OCI-LY7 (cell line): Measurements from ENCODE around the gene TIFAB. TPM values are rescaled to one million over a fixed set of nuclear protein-coding genes. Genes with fewer than 3 reads are reported as not detected.

Experiments
- BruUV-seq: library from RNA; stranded (reverse); fragments of 400-500 nt; replicated peaks from 2 replicates; lab custom pipeline; 2021; lab: Mats Ljungman, UMichigan
- CTCF ChIA-PET: fragments of 300-600 bp; sonication (Branson Sonifier 250); formaldehyde crosslinking; loops from one replicate; lab custom pipeline; 2022; ENCODE audit warnings: antibody characterized with exemption; ENCODE audit not compliant: unreplicated experiment; lab: Charles Lee
- POLR2A ChIA-PET: fragments of 300-600 bp; sonication (Branson Sonifier 250); formaldehyde crosslinking; loops from one replicate; lab custom pipeline; 2022; ENCODE audit warnings: antibody characterized with exemption; lab: Charles Lee
- DNase-seq: peaks from one replicate; pipeline ENCODE4 v3.0.0-alpha.2; 2015; ENCODE audit warnings: low spot score
- H2AFZ ChIP-seq: fragments of 200-600 bp; sonication (generic), shearing (Covaris generic); 2 replicates; pipeline ENCODE4 v1.6.1; 2014; ENCODE audit warnings: mild to moderate bottlenecking, antibody characterized with exemption, low read length, moderate library complexity
- H3K27ac ChIP-seq: fragments of 200-600 bp; sonication (generic); 2 replicates; pipeline ENCODE4 v1.5.1; 2014; ENCODE audit warnings: mixed run types, low read depth, mild to moderate bottlenecking, moderate library complexity, low read length, inconsistent platforms; ENCODE audit not compliant: poor library complexity, severe bottlenecking
- H3K36me3 ChIP-seq: fragments of 200-600 bp; sonication (generic); 2 replicates; pipeline ENCODE4 v1.6.1; 2014; ENCODE audit warnings: mild to moderate bottlenecking, antibody characterized with exemption, low read length, moderate library complexity, mixed read lengths; ENCODE audit not compliant: insufficient read depth
- H3K4me1 ChIP-seq: fragments of 200-600 bp; sonication (generic); 2 replicates; pipeline ENCODE4 v1.5.1; 2014; ENCODE audit warnings: mild to moderate bottlenecking, low read length; ENCODE audit not compliant: insufficient read depth, poor library complexity, severe bottlenecking
- H3K4me2 ChIP-seq: fragments of 200-600 bp; sonication (generic); 2 replicates; pipeline ENCODE4 v1.6.1; 2014; ENCODE audit warnings: mild to moderate bottlenecking, low read length
- H3K4me3 ChIP-seq: fragments of 200-600 bp; sonication (generic); 2 replicates; pipeline ENCODE4 v1.5.1; 2014; ENCODE audit warnings: mild to moderate bottlenecking, low read depth, low read length; ENCODE audit not compliant: poor library complexity, severe bottlenecking
- H3K79me2 ChIP-seq: fragments of 200-600 bp; sonication (generic); 2 replicates; pipeline ENCODE4 v1.6.1; 2016; ENCODE audit warnings: low read depth, mild to moderate bottlenecking, low read length, moderate library complexity, mixed read lengths; ENCODE audit not compliant: insufficient read depth
- H3K9me2 ChIP-seq: fragments of 200-600 bp; sonication (generic); 2 replicates; pipeline ENCODE4 v1.6.1; 2016; ENCODE audit warnings: mild to moderate bottlenecking, low read length, mixed read lengths; ENCODE audit not compliant: insufficient read depth
- H3K9me3 ChIP-seq: fragments of 200-600 bp; sonication (generic); 2 replicates; pipeline ENCODE4 v1.6.1; 2014; ENCODE audit warnings: mild to moderate bottlenecking, mixed run types, low read length, mixed read lengths
- H4K20me1 ChIP-seq: fragments of 200-600 bp; sonication (generic); 2 replicates; pipeline ENCODE4 v1.6.1; 2014; ENCODE audit warnings: mild to moderate bottlenecking, antibody characterized with exemption, low read length, moderate library complexity, mixed read lengths; ENCODE audit not compliant: insufficient read depth
- CTCF ChIP-seq: fragments of 200-600 bp; sonication (generic); conservative IDR thresholded peaks from 2 replicates; pipeline ENCODE4 v1.5.1; 2014; ENCODE audit warnings: mild to moderate bottlenecking, antibody characterized with exemption, low read length, moderate library complexity, mixed read lengths
- EZH2phosphoT487 ChIP-seq: fragments of 200-600 bp; sonication (generic); IDR thresholded peaks from 2 replicates; pipeline ENCODE4 v1.6.1; 2018; ENCODE audit warnings: low read depth, borderline replicate concordance, mild to moderate bottlenecking, mixed run types, antibody characterized with exemption, low read length, moderate library complexity, mixed read lengths
- intact Hi-C: fragments of 100-400 bp; cut with micrococcal nuclease; formaldehyde crosslinking; loops from one replicate; pipeline ENCODE4 v1.10.0; 2022; ENCODE audit not compliant: unreplicated experiment
- total RNA-seq, 2 experiments: library from RNA; depleted of rRNA in 1 of 2; stranded (reverse); fragments of >200 nt in 1 of 2; shearing (Covaris generic) in 1 of 2; gene quantifications; 2 replicates each; pipeline ENCODE4 v1.2.3, GENCODE V29; 2014 to 2022

Gene TIFAB
- total RNA-seq, 2 experiments from 2014 or later: not detected

- ChIA-PET CTCF (interaction anchor here (0.6 to 0.7 kb wide), 2 partner anchors 108 to 115 kb away, joined by 3 read pairs; no protein-coding TSS in a partner anchor), POLR2A (no interaction called here)
- Histone ChIP-seq H2AFZ (no peak overlapping the region), H3K36me3 (no peaks in the 10 kb centered on the region), H3K27ac (no peak overlapping the region), H3K4me2 (no peak overlapping the region), H3K4me3 (no peak overlapping the region), H3K4me1 (no peaks in the 10 kb centered on the region), H3K79me2 (no peaks in the 10 kb centered on the region), H3K9me3 (no peaks in the 10 kb centered on the region), H4K20me1 (no peaks in the 10 kb centered on the region), H3K9me2 (no peaks in the 10 kb centered on the region)
- no TSS peak for BruUV-seq
- intact Hi-C loops: loop anchor here (1.0 kb wide), 1 partner anchor 95 kb away; no protein-coding TSS in a partner anchor
- TF ChIP-seq EZH2phosphoT487: no peak
- peak; percentile 90 for TF ChIP-seq CTCF
- DNase-seq: peak; percentile 58
Measured at GRCh38 chr5:135457424-135458071, 5.4 kb upstream of the TIFAB start.

DNA sequence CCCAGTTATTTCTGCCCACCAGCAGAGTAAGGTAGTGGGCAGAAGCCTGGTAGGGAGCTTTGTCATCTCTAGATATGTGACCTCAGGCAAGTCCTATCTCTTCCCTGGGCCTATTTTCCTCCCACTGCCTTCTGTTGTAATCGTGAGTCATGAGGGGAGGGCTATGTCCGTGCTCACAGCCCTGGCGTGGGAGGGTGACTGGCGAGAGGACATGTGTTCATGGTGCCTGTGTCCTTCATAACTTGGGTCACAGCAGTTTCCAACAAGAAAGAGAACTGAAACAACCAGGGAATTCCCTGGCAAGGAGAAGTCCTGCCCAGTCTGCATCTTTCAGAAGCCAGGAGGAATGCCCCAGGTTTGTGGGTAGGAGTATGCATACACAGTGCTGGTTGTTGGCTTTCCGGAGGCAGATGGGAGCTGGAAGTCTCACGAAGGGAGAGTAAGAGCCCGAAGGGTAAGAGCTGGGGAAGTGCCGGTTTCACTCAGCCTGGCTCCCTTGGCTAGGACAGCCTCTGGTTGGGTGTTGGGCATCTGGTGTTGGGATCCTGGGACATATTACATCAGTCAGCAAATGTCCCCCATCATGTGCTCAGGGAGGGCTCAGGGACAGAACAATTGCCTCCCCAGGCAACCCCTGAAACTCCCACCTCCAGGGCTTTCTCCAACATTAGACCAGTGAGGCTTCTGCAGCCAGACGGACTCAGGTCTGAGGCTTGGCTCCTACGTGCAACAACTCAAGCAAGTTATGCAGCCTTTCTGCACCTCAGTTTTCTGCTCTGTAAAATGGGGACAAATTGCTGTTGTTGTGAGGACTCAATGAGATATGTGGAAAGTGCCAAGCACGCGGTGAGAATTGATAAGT, 4.3 kb upstream of the TIFAB start:
- Histone ChIP-seq H3K9me3 (no peaks in the 10 kb centered on the region), H3K4me1 (no peaks in the 10 kb centered on the region), H3K9me2 (no peaks in the 10 kb centered on the region), H3K36me3 (no peaks in the 10 kb centered on the region), H2AFZ (no peak overlapping the region), H3K27ac (no peak overlapping the region), H3K4me3 (no peak overlapping the region), H3K79me2 (no peaks in the 10 kb centered on the region), H4K20me1 (no peaks in the 10 kb centered on the region), H3K4me2 (no peak overlapping the region)
- TF ChIP-seq CTCF: no peak
- TF ChIP-seq EZH2phosphoT487: no peak
- intact Hi-C loops: loop anchor here (1.0 kb wide), 1 partner anchor 96 kb away; no protein-coding TSS in a partner anchor
- CTCF ChIA-PET: no interaction called here
- POLR2A ChIA-PET: interaction anchor here (0.6 kb wide), 1 partner anchor 61 kb away, joined by 3 read pairs; no protein-coding TSS in a partner anchor
- BruUV-seq: no TSS peak
- no peak for DNase-seq
